IMR-90 (cell line): ENCODE data around the gene ATXN10. TPM values are rescaled to one million over a fixed set of nuclear protein-coding genes. Genes with fewer than 3 reads are reported as not detected.

Experiments
- ATAC-seq: fragments of 200-7000 bp; cut with Tn5 transposase; 2 replicates; pipeline ENCODE4 v1.9.1; 2020; ENCODE audit warnings: low read depth, mild to moderate bottlenecking, moderate library complexity
- BruUV-seq: library from RNA; stranded (reverse); fragments of 400-500 nt; replicated peaks from 2 replicates; lab custom pipeline; 2021; lab: Mats Ljungman, UMichigan
- CTCF ChIA-PET: fragments of 300-600 bp; formaldehyde crosslinking; extraction: SDS; loops from one replicate; lab custom pipeline; 2021; ENCODE audit warnings: antibody characterized with exemption; lab: Yijun Ruan, JAX
- POLR2A ChIA-PET: fragments of 300-600 bp; sonication (Branson Sonifier 250); formaldehyde crosslinking; loops from one replicate; lab custom pipeline; 2022; ENCODE audit warnings: antibody characterized with exemption; ENCODE audit not compliant: unreplicated experiment; lab: Charles Lee
- DNase-seq: peaks from one replicate; pipeline ENCODE4 v3.0.0; 2013
- H2AFZ ChIP-seq: replicated peaks from 2 replicates; pipeline ENCODE3; 2013; ENCODE audit warnings: low read length, mild to moderate bottlenecking; ENCODE audit not compliant: poor library complexity
- H2AK5ac ChIP-seq: 2 replicates; pipeline ENCODE4 v1.6.1; 2013; ENCODE audit warnings: low read depth, low read length, inconsistent platforms
- H2AK9ac ChIP-seq: replicated peaks from 2 replicates; pipeline ENCODE3; 2013; ENCODE audit warnings: mild to moderate bottlenecking, low read depth, low read length, moderate library complexity; ENCODE audit not compliant: poor library complexity
- H2BK120ac ChIP-seq: 2 replicates; pipeline ENCODE4 v1.6.1; 2013; ENCODE audit warnings: low read depth, low read length, inconsistent platforms
- H2BK15ac ChIP-seq: 3 replicates; pipeline ENCODE4 v1.6.1; 2013; ENCODE audit warnings: low read depth, low read length, inconsistent platforms
- H2BK20ac ChIP-seq: 2 replicates; pipeline ENCODE4 v1.6.1; 2013; ENCODE audit warnings: low read depth, mild to moderate bottlenecking, inconsistent platforms, low read length, moderate library complexity
- H2BK5ac ChIP-seq: 2 replicates; pipeline ENCODE4 v1.6.1; 2013; ENCODE audit warnings: mild to moderate bottlenecking, low read depth, low read length, inconsistent platforms; ENCODE audit not compliant: poor library complexity, severe bottlenecking
- H3K14ac ChIP-seq: replicated peaks from 2 replicates; pipeline ENCODE4 v1.6.1; 2013; ENCODE audit warnings: low read depth, low read length, inconsistent platforms
- H3K18ac ChIP-seq: 2 replicates; pipeline ENCODE4 v1.6.1; 2013; ENCODE audit warnings: low read depth, low read length, control low read depth
- H3K23ac ChIP-seq: 2 replicates; pipeline ENCODE4 v1.6.1; 2013; ENCODE audit warnings: low read depth, low read length, inconsistent platforms
- H3K27ac ChIP-seq: 2 replicates; pipeline ENCODE4 v1.5.1; 2013; ENCODE audit warnings: mild to moderate bottlenecking, control low read depth, low read length; ENCODE audit not compliant: insufficient read depth
- H3K27me3 ChIP-seq: 2 replicates; pipeline ENCODE4 v1.6.1; 2013; ENCODE audit warnings: low read length; ENCODE audit not compliant: control insufficient read depth, insufficient read depth
- H3K36me3 ChIP-seq: 2 replicates; pipeline ENCODE4 v1.6.1; 2013; ENCODE audit warnings: low read length, mixed read lengths; ENCODE audit not compliant: control insufficient read depth, insufficient read depth
- H3K4ac ChIP-seq: 2 replicates; pipeline ENCODE4 v1.6.1; 2013; ENCODE audit warnings: low read depth, low read length, inconsistent platforms
- H3K4me1 ChIP-seq: 2 replicates; pipeline ENCODE4 v1.6.1; 2013; ENCODE audit warnings: low read length, mixed read lengths; ENCODE audit not compliant: control insufficient read depth, insufficient read depth
- H3K4me2 ChIP-seq: 2 replicates; pipeline ENCODE4 v1.6.1; 2013; ENCODE audit warnings: low read depth, mild to moderate bottlenecking, control low read depth, low read length, moderate library complexity
- H3K4me3 ChIP-seq: 2 replicates; pipeline ENCODE4 v1.5.1; 2013; ENCODE audit warnings: low read depth, mild to moderate bottlenecking, control low read depth, low read length, moderate library complexity; ENCODE audit not compliant: insufficient read depth
- H3K56ac ChIP-seq: 2 replicates; pipeline ENCODE4 v1.6.1; 2013; ENCODE audit warnings: low read length, inconsistent platforms; ENCODE audit not compliant: insufficient read depth; ENCODE audit errors: extremely low read depth
- H3K79me1 ChIP-seq, 2 experiments: 2 replicates each; pipeline ENCODE4 v1.6.1; 2013; ENCODE audit warnings: low read length in 2 of 2, inconsistent platforms in 1 of 2, low read depth in 1 of 2
- H3K9ac ChIP-seq: 2 replicates; pipeline ENCODE4 v1.6.1; 2013; ENCODE audit warnings: low read depth, low read length, control low read depth
- H3K9me1 ChIP-seq: 2 replicates; pipeline ENCODE4 v1.6.1; 2013; ENCODE audit warnings: low read length, inconsistent platforms; ENCODE audit not compliant: insufficient read depth
- H3K9me3 ChIP-seq: 2 replicates; pipeline ENCODE4 v1.6.1; 2013; ENCODE audit warnings: low read length; ENCODE audit not compliant: control insufficient read depth, insufficient read depth
- H4K20me1 ChIP-seq: 2 replicates; pipeline ENCODE4 v1.6.1; 2013; ENCODE audit warnings: low read length, inconsistent platforms; ENCODE audit not compliant: insufficient read depth
- H4K5ac ChIP-seq: 2 replicates; pipeline ENCODE4 v1.6.1; 2013; ENCODE audit warnings: mild to moderate bottlenecking, low read depth, low read length, control low read depth
- H4K8ac ChIP-seq, 2 experiments: 2 replicates each; pipeline ENCODE4 v1.6.1; 2013; ENCODE audit warnings: low read depth in 2 of 2, low read length in 2 of 2, control low read depth in 1 of 2, inconsistent platforms in 1 of 2
- H4K91ac ChIP-seq: 2 replicates; pipeline ENCODE4 v1.6.1; 2013; ENCODE audit warnings: low read depth, low read length, inconsistent platforms; ENCODE audit not compliant: insufficient read depth
- CTCF ChIP-seq: conservative IDR thresholded peaks from 2 replicates; pipeline ENCODE4 v1.5.1; 2012; ENCODE audit warnings: mild to moderate bottlenecking, low read depth, low read length, improper control_type of control experiment
- FOS ChIP-seq: fragments of 150-350 bp; IDR thresholded peaks from 2 replicates; pipeline ENCODE4 v1.6.1; 2016; ENCODE audit warnings: low read depth, low read length
- MAZ ChIP-seq: IDR thresholded peaks from 2 replicates; pipeline ENCODE4 v1.6.1; 2012; ENCODE audit warnings: low read depth, mild to moderate bottlenecking, low read length, improper control_type of control experiment, moderate library complexity, borderline replicate concordance
- NFE2L2 ChIP-seq: fragments of 150-350 bp; IDR thresholded peaks from 2 replicates; pipeline ENCODE4 v1.6.1; 2016; ENCODE audit warnings: low read depth, mild to moderate bottlenecking, low read length
- RAD21 ChIP-seq: IDR thresholded peaks from 2 replicates; pipeline ENCODE4 v1.6.1; 2012; ENCODE audit warnings: low read length, improper control_type of control experiment
- RCOR1 ChIP-seq: IDR thresholded peaks from 2 replicates; pipeline ENCODE4 v1.6.1; 2012; ENCODE audit warnings: mild to moderate bottlenecking, low read length, improper control_type of control experiment; ENCODE audit not compliant: insufficient replicate concordance
- RFX5 ChIP-seq: IDR thresholded peaks from 2 replicates; pipeline ENCODE4 v1.8.0; 2012; ENCODE audit warnings: low read depth, mild to moderate bottlenecking, low read length, moderate library complexity
- SMC3 ChIP-seq: fragments of 150-350 bp; IDR thresholded peaks from 2 replicates; pipeline ENCODE4 v1.6.1; 2016; ENCODE audit warnings: low read depth, mild to moderate bottlenecking, antibody characterized with exemption, low read length, moderate library complexity
- USF2 ChIP-seq: fragments of 150-350 bp; IDR thresholded peaks from 2 replicates; pipeline ENCODE4 v1.6.1; 2017; ENCODE audit warnings: mild to moderate bottlenecking, antibody characterized with exemption, low read length, low read depth
- WGBS, 2 experiments: methylation state at CpG; one replicate each; pipeline versions ENCODE4 v1.1.5 to v1.1.7; 2013; ENCODE audit warnings: missing lambda C conversion rate in 2 of 2; ENCODE audit not compliant: insufficient read length in 1 of 2; ENCODE audit errors: extremely low coverage in 2 of 2; 5-methylcytosine and 5-hydroxymethylcytosine counted together
- dilution Hi-C: fragments of 300-500 bp; cut with HindIII; formaldehyde crosslinking; loops from one replicate; pipeline ENCODE4 v1.14.3; 2018; ENCODE audit warnings: low sequenced_read_pairs; ENCODE audit not compliant: unreplicated experiment
- in situ Hi-C: fragments of 300-500 bp; cut with MboI; formaldehyde crosslinking; loops from 3 replicates; pipeline ENCODE4 v1.14.3; 2019; ENCODE audit warnings: low sequenced_read_pairs, inconsistent platforms, mixed read lengths
- intact Hi-C: fragments of 100-400 bp; cut with micrococcal nuclease; formaldehyde crosslinking; loops from 2 replicates; pipeline ENCODE4 v1.10.0; 2022
- polyA plus RNA-seq, 3 experiments: library from polyadenylated mRNA; depleted of rRNA; stranded (reverse); fragments of >200 nt; gene quantifications; 2 replicates each; pipeline ENCODE4 v1.2.3, GENCODE V29; 2012; ENCODE audit warnings: low replicate concordance in 1 of 3
- total RNA-seq: library from RNA; depleted of rRNA; stranded (reverse); fragments of >200 nt; gene quantifications from 2 replicates; pipeline ENCODE4 v1.2.3, GENCODE V29; 2012

Gene ATXN10
- total and polyA plus RNA-seq, 2 of the 4 experiments (the other 2 are of a cell fraction), result 116 to 231 TPM

- H3K4me3 ChIP-seq, result no peak overlapping the region
- no peak overlapping the region for H2BK5ac ChIP-seq
- H4K20me1 ChIP-seq, result peaks cover 25% of the 10 kb centered on the region
- 12% methylated on average over 20 of the region's 55 CpGs; no CpG with 5 or more reads in 1 of the 2 experiments for WGBS, 2 experiments
- H3K4ac ChIP-seq, result no peak overlapping the region
- no peaks in the 10 kb centered on the region for H3K9me3 ChIP-seq
- no peaks in the 10 kb centered on the region for H3K79me1 ChIP-seq
- ATAC-seq (no peak), DNase-seq (no peak)
- in situ Hi-C loops (loop anchor here (10.0 kb wide), 1 partner anchor 222 kb away; no protein-coding TSS in a partner anchor), dilution Hi-C loops (no loop called here), intact Hi-C loops (no loop called here)
- no peak overlapping the region for H3K9ac ChIP-seq
- H3K36me3 ChIP-seq, result no peaks in the 10 kb centered on the region
- no peak overlapping the region for H2BK120ac ChIP-seq
- no peak overlapping the region for H3K23ac ChIP-seq
- no peak overlapping the region for H2AK5ac ChIP-seq
- no peak overlapping the region for H3K4me2 ChIP-seq
- no peaks in the 10 kb centered on the region; the same call in 1 of the 2 replicates for H3K4me1 ChIP-seq
- TF ChIP-seq RFX5, result no peak
- no peak for TF ChIP-seq USF2
- no peak for TF ChIP-seq MAZ
- no peak for TF ChIP-seq CTCF
- no peak for TF ChIP-seq RAD21
- no peak for TF ChIP-seq FOS
- no peak for TF ChIP-seq NFE2L2
- no peak for TF ChIP-seq RCOR1
- no peak for TF ChIP-seq SMC3
- peaks cover 46% of the 10 kb centered on the region for H3K27me3 ChIP-seq
- no peak overlapping the region for H2BK15ac ChIP-seq
- no peak overlapping the region for H3K14ac ChIP-seq
- H3K18ac ChIP-seq, result no peak overlapping the region
- POLR2A ChIA-PET, result no interaction called here
- no peak overlapping the region for H2AK9ac ChIP-seq
- CTCF ChIA-PET, result interaction anchor here (0.6 kb wide), 2 partner anchors 9 to 217 kb away, joined by 3 read pairs; no protein-coding TSS in a partner anchor
- H2AFZ ChIP-seq, result peak overlapping the region; percentile 69
- no peak overlapping the region for H3K27ac ChIP-seq
- H2BK20ac ChIP-seq, result no peak overlapping the region
- no peak overlapping the region for H4K91ac ChIP-seq
- no peak overlapping the region for H4K8ac ChIP-seq
- H4K5ac ChIP-seq, result no peak overlapping the region
- no peak overlapping the region for H3K56ac ChIP-seq
- no TSS peak for BruUV-seq
- no peaks in the 10 kb centered on the region for H3K9me1 ChIP-seq
Observed at GRCh38 chr22:45866646-45867117, 195.0 kb downstream of the ATXN10 start.
